NCI-H1417 treated with DMSO at 0.1 percent for 48 hours (cell line): ENCODE results near the gene OR2L8.

ENCODE experiments used
- DNase-seq: peaks from one replicate; lab custom pipeline; 2025; lab: John Stamatoyannopoulos, UW

Gene OR2L8

DNA sequence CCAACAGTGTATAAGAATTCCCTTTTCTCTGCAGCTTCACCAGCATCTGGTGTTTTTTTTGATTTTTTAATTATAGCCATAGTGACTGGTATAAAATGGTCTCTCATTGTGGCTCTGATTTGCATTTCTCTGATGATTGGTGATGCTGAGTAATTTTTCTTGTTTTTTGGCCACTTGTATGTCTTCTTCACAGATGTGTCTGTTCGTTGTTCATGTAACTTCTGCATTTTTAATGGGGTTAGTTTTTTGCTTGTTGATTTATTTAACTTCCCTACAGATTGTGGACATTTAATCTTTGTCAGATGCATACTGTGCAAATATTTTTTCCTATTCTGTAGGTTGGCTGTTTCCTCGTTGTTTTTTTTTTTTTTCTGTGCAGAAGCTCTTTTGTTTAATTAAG lies 44.3 kb downstream of the OR2L8 start:
- DNase-seq, result no peak

DNA sequence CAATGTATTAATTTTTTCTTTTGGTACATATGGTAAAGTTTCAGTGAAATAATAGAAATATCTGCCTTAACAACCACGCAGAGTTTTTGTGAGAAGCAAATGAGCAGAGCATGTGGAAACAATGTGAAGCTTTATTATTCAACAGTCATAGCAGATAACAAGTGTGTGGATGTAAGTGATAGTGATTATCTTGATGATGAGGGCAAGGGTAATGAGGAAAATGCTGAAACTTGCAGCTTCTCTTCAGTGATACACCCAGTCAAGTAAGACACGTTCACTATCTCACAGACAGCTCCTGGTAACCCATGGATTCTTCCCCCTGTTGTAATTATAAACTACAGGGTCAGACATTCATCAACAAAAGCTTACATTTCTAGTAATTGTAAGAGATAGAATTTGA lies 50.2 kb downstream of the OR2L8 start:
- no peak for DNase-seq
